BLaER1 (cell line): ENCODE measurements around the gene ASB3.
"Not testable (repeated sequence)": the region's sequence is repeated elsewhere in the genome, so short reads cannot be mapped to it uniquely, and the experiment has no call there.

Experiments used
- H3K27ac ChIP-seq: shearing (Covaris generic); formaldehyde crosslinking; 2 replicates; pipeline ENCODE4 v1.8.1; 2022
- H3K27me3 ChIP-seq: shearing (Covaris generic); formaldehyde crosslinking; 2 replicates; pipeline ENCODE4 v1.8.1; 2022
- H3K36me3 ChIP-seq: shearing (Covaris generic); formaldehyde crosslinking; 2 replicates; pipeline ENCODE4 v1.8.1; 2022
- H3K4me1 ChIP-seq: shearing (Covaris generic); formaldehyde crosslinking; 2 replicates; pipeline ENCODE4 v1.8.1; 2022
- H3K4me2 ChIP-seq: shearing (Covaris generic); formaldehyde crosslinking; 2 replicates; pipeline ENCODE4 v1.8.1; 2022
- H3K4me3 ChIP-seq: shearing (Covaris generic); formaldehyde crosslinking; 2 replicates; pipeline ENCODE4 v1.8.1; 2022
- H3K9ac ChIP-seq: shearing (Covaris generic); formaldehyde crosslinking; 2 replicates; pipeline ENCODE4 v1.8.1; 2022
- H3K9me3 ChIP-seq: shearing (Covaris generic); formaldehyde crosslinking; 2 replicates; pipeline ENCODE4 v1.8.1; 2022
- H4K20me1 ChIP-seq: shearing (Covaris generic); formaldehyde crosslinking; 2 replicates; pipeline ENCODE4 v1.8.1; 2022
- Cebpa-rat ChIP-seq: shearing (Covaris generic); IDR thresholded peaks from 2 replicates; pipeline ENCODE4 v1.8.1; 2022

ASB3 gene

DNA sequence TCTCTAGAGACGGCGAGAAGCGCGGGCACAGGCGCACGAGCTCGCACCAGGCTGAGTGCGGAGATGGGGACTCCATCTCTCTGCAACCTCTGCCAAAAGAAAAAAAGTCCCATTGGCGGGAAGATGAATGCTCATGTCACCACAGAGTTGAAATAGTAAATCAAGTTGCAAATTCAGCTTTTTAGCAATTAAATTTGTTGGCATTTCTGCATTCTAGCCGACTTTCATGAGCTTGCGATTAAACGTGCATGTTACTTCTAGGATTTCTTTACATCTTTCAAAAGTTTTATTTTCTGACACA, 18.6 kb downstream of the ASB3 start:
- H4K20me1 ChIP-seq: 0 out of 2 replicates have a peak, but pooled peaks cover under 1% of the 10 kb centered on the region
- H3K9ac ChIP-seq: peak overlapping the region; percentile 93

DNA sequence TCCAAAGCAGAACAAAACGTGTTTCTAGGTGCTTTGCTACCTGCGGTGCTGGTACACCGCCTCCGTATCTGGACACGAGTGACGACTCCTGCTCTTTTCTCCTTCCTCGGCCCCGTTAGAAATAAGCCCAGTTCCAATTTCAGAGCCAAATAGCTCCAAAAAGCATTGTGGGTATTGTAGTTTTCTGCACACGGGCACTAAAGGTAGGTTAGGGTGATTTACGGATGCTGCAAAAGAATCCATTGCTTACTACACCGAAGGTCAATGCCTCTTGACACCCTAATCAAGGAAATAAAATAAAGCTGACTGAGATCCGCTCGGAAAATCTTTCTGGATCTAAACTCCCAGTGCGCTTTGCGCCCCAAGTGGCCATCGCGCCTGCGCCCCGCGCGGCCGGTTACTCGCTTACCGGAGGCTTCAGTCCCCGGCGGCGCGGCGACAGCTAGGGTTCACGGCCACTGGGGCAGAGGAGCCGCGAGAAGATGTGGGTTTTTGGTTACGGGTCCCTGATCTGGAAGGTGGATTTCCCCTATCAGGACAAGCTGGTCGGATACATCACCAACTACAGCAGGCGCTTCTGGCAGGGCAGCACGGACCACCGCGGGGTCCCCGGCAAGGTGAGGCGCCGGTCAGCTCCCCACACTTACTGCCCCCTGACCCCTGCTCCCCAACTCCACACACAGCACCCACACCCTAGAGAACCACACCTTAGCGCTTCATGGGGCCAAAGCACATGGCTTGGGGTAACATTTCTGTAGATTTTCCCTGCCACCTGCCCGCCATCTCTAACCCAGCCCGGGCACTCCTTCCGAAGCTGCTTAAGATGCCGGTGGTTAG, 19.1 kb downstream of the ASB3 start, which contains the start of gene CHAC2:
CHAC2 (plus strand) TSS at position 400 of the 837 bp plus-strand sequence; CDS start at position 483, 83 bp downstream.
- Histone ChIP-seq H3K36me3 (peaks cover 24% of the 10 kb centered on the region), H4K20me1 (no peaks in the 10 kb centered on the region), H3K4me1 (peaks cover 25% of the 10 kb centered on the region), H3K27me3 (no peaks in the 10 kb centered on the region), H3K4me2 (peak within 1 kb of the TSS; percentile 91), H3K27ac (peak within 1 kb of the TSS; percentile 92), H3K9me3 (no peaks in the 10 kb centered on the region), H3K9ac (peak within 1 kb of the TSS; percentile 93), H3K4me3 (peak within 1 kb of the TSS; percentile 93)
- no peak for TF ChIP-seq Cebpa-rat

More for the DNA sequence above, 18.6 kb downstream of the ASB3 start:
- H3K4me1 ChIP-seq: peaks cover 25% of the 10 kb centered on the region
- no peaks in the 10 kb centered on the region for H3K27me3 ChIP-seq
- peak overlapping the region; percentile 93 for H3K4me3 ChIP-seq
- peaks cover 19% of the 10 kb centered on the region for H3K36me3 ChIP-seq
- TF ChIP-seq Cebpa-rat: no peak
- H3K27ac ChIP-seq: peak overlapping the region; percentile 92
- H3K9me3 ChIP-seq: no peaks in the 10 kb centered on the region
- peak overlapping the region; percentile 91 for H3K4me2 ChIP-seq

DNA sequence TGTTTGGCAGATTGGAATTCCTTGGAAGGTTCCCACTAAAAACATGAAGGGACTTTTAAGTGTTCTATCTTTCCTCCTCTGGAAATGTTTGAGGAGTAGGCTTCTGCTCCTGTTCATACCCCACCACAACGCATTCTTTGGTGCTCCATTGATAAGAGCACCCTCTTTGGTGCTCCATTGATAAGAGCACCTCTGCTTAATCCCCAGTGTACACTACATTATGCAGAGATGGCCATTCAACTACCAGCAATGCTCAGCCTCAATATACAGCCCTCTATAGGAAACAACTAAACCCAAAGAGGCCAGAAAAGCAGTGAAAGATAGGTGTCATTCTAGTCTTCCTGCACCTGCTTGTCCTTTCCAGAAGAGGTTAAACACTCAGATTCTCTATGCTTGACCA, 21.0 kb downstream of the ASB3 start:
- Histone ChIP-seq H3K27me3 (no peaks in the 10 kb centered on the region), H3K27ac (no peak overlapping the region), H3K4me2 (no peak overlapping the region), H4K20me1 (no peaks in the 10 kb centered on the region), H3K9ac (no peak overlapping the region), H3K4me3 (no peak overlapping the region), H3K4me1 (peaks cover 25% of the 10 kb centered on the region), H3K36me3 (peaks cover 42% of the 10 kb centered on the region), H3K9me3 (no peaks in the 10 kb centered on the region)
- TF ChIP-seq Cebpa-rat: no peak

DNA sequence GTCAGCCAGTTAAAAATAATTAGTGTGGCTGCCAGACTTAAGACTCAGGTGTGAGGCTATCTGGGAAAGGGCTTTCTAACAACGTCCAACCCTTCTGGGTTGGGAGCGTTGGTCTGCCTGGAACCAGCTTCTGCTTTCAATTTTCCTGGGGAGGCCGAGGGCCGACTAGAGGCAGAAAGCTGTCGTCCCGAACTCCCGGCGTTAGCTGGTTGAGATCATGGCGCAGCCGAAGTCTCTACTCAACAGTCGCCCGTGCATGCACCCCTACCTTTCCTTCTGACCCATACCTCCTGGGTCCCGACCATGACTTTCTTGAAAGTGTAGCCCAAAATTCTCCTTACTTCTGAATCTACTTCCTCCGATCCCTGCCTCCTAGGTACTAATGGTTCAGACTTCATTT, 29.5 kb downstream of the ASB3 start:
- not testable (repeated sequence) for H3K27ac ChIP-seq, H4K20me1 ChIP-seq, H3K4me3 ChIP-seq, H3K27me3 ChIP-seq, H3K4me2 ChIP-seq, H3K9me3 ChIP-seq, H3K9ac ChIP-seq, H3K4me1 ChIP-seq
- peaks cover 78% of the 10 kb centered on the region for H3K36me3 ChIP-seq

DNA sequence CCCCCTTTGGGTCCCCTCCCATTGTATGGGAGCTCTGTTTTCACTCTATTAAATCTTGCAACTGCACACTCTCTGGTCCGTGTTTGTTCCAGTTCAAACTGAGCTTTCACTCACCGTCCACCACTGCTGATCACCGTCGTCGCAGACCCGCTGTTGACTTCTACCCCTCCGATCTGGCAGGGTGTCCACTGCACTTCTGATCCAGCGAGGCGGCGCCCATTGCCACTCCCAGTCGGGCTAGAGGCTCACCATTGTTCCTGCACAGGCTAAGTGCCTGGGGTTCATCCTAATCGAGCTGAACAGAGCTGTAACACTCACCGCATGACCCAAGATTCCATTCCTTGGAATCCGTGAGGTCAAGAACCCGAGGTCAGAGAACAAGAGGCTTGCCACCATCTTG, 30.1 kb downstream of the ASB3 start:
- H3K36me3 ChIP-seq: peaks cover 75% of the 10 kb centered on the region
- H3K4me3 ChIP-seq: no peak overlapping the region
- H3K9ac ChIP-seq: no peak overlapping the region
- no peak overlapping the region for H3K4me2 ChIP-seq
- no peak for TF ChIP-seq Cebpa-rat
- no peak overlapping the region for H3K27ac ChIP-seq
- H4K20me1 ChIP-seq: no peaks in the 10 kb centered on the region
- no peaks in the 10 kb centered on the region for H3K4me1 ChIP-seq
- H3K9me3 ChIP-seq: no peaks in the 10 kb centered on the region; the same call in 1 of the 2 replicates
- H3K27me3 ChIP-seq: no peaks in the 10 kb centered on the region

DNA sequence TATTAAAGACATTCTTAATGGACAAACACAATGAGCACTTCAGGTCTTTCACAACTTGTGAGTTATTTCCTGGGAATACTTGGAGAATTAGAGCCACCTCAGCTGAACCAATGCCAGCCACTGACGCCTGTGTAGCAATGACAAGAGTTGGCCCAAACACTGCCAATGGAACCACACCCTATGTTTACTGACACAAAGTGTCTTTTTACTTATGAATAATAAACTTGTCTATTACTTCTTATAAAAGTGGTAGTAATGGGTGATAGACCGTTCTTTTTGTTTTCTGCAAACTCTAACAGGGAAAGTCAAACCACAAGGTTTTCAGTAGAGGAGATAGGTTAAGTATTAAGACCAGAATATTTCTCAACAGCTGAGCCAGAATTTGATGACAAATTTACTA, 31.6 kb downstream of the ASB3 start:
- Histone ChIP-seq H3K4me1 (no peaks in the 10 kb centered on the region), H3K27me3 (no peaks in the 10 kb centered on the region), H3K27ac (no peak overlapping the region), H3K9me3 (no peaks in the 10 kb centered on the region; the same call in 1 of the 2 replicates), H3K36me3 (peaks cover 63% of the 10 kb centered on the region), H3K9ac (no peak overlapping the region), H4K20me1 (no peaks in the 10 kb centered on the region), H3K4me3 (no peak overlapping the region), H3K4me2 (no peak overlapping the region)
- TF ChIP-seq Cebpa-rat: no peak

DNA sequence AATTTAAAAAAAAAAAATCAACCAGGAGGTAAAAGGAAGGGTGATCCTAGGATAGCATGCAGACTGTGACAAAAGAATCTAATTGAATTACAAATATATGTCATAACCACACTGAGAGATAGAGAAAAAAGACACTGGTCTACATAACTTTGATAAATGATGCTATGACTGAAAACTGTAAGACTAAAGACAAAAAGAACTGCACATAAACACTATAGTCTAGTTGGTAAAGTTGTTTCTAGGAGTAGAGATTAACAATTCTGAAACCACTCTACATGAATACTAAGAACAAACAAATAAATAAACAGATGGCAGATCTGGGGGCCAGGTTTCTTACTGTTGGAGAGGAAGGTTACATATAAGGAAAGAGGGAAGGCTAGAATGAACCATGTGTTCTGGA, 33.7 kb downstream of the ASB3 start:
- Histone ChIP-seq H3K4me3 (no peak overlapping the region), H3K4me1 (no peaks in the 10 kb centered on the region), H4K20me1 (no peaks in the 10 kb centered on the region), H3K9me3 (no peaks in the 10 kb centered on the region; the same call in 1 of the 2 replicates), H3K27me3 (no peaks in the 10 kb centered on the region), H3K36me3 (peaks cover 48% of the 10 kb centered on the region), H3K4me2 (no peak overlapping the region), H3K27ac (no peak overlapping the region), H3K9ac (no peak overlapping the region)
- TF ChIP-seq Cebpa-rat: no peak

DNA sequence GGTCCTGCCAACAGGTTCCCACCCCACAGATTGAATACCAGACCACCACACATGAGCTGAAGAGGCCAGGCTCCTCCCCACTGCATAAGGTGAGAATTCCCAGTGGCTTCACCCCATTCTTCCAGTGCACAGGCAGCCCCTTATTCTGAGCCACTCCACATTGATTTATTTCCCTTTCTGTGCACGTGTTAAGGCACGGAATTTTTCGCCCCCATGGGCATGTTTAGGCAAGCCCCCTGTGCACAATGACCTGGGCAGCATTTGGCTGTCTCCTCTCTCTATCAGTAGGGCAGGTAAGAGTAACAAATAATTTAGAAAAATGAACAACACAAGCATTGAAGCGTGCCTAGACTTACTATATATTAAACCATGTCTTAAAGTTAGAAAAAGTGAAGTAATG, 34.4 kb downstream of the ASB3 start:
- Histone ChIP-seq H3K27ac (no peak overlapping the region), H3K36me3 (peaks cover 48% of the 10 kb centered on the region), H3K27me3 (no peaks in the 10 kb centered on the region), H3K9ac (no peak overlapping the region), H3K4me3 (no peak overlapping the region), H4K20me1 (no peaks in the 10 kb centered on the region), H3K9me3 (no peaks in the 10 kb centered on the region; the same call in 1 of the 2 replicates), H3K4me1 (no peaks in the 10 kb centered on the region), H3K4me2 (no peak overlapping the region)
- no peak for TF ChIP-seq Cebpa-rat

DNA sequence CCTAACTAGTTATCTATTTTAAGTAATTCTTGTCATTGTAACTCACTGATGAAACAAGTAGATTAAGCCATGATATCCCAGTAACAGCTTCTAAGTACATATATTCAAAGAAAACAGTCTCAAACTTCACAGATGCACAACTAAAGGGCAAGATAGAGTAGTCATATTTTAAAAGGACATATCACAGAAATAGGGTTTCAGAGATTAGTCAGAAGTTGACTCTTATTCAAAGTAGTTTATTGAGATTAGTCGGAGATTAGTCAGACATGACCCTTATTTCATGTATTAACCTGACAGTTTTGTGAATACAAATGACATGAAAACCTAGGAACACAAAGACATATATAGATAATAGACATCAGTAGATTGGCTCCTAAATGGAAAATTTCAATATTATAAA, 35.0 kb downstream of the ASB3 start:
- Histone ChIP-seq H3K4me1 (no peaks in the 10 kb centered on the region), H3K27me3 (no peaks in the 10 kb centered on the region), H3K4me2 (no peak overlapping the region), H3K9me3 (no peaks in the 10 kb centered on the region), H3K36me3 (peaks cover 46% of the 10 kb centered on the region), H3K4me3 (no peak overlapping the region), H3K27ac (no peak overlapping the region), H3K9ac (no peak overlapping the region), H4K20me1 (no peaks in the 10 kb centered on the region)
- no peak for TF ChIP-seq Cebpa-rat

DNA sequence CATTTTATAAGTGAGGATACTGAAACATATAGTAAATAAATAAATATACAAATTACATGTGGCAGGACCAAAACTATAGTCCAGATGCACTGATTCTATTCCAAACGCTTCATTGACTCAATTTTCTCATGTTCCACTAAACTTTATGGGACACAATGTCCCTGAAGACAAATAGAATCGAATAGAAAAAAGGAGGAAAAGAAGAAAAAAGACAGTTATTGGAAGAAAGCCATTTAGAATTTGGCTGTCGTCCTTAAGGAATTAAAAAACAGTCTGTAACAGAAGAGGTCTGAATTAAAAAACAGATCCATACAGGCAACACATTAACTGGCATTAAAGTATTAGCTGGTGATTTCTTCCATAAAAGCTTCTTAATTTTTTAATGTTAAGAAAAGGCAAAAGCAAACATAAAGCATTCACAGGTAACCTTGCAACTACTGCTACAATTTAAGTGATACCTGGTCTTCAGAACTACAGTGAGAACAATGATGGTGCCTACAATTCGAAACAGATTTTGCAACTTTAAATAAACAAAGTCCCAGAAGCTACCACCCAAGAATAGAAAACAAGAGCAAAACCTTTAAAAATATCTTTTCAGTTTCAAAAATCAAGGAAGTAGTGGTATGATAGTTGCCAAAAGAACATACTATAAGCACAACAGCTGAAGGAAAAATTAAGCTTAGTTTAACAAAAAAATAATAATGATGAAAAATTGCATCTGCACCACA, 36.5 kb downstream of the ASB3 start:
- H3K9ac ChIP-seq: no peak overlapping the region
- no peak overlapping the region for H3K4me2 ChIP-seq
- TF ChIP-seq Cebpa-rat: no peak
- no peak overlapping the region for H3K27ac ChIP-seq
- H3K36me3 ChIP-seq: peaks cover 42% of the 10 kb centered on the region
- H3K4me1 ChIP-seq: no peaks in the 10 kb centered on the region
- no peak overlapping the region for H3K4me3 ChIP-seq
- H4K20me1 ChIP-seq: no peaks in the 10 kb centered on the region
- H3K9me3 ChIP-seq: no peaks in the 10 kb centered on the region
- H3K27me3 ChIP-seq: no peaks in the 10 kb centered on the region
